GM19455 (cell line): Measurements from ENCODE around the gene HSP90AB1.
A peak's percentile ranks its signal among the peaks of the same experiment; 100 is the strongest.

Source experiments
- ATAC-seq: cut with Tn5 transposase; IDR thresholded peaks from one replicate; pipeline ENCODE4 v1.9.1; 2021; ENCODE audit not compliant: unreplicated experiment

Gene HSP90AB1

GRCh38 chr6:44235269-44235668 lies 11.6 kb upstream of the HSP90AB1 start:
- no peak for ATAC-seq

DNA sequence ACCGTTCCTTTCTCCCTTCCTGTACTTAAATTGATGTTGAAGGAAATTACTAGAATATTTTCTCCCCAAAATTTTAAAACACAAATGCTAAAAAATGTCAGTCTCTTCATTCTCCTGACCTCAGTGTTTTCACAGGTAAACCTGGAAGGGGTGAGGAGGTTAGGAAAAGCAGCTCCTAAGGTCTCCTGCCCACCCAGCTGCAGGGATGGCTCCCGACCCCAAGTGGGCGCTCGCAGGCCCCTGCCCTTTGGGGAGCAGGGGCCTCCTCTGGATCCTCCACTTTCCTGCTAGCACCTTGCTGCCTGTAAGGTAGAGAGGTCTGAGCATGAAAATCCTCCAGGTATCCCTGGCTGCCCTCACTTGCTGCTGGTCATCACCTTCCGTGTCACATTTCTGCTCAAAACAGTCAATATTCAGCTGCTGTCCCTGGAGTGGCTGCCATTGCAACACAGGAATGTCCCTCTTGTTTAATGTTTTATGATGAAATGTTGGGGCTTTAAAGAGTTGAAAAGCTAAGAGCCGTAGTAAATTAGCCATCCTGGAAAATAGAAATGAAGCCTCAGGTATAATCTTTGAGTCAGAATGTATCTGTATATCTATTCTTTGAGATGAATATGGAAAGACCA lies 10.9 kb upstream of the HSP90AB1 start:
- no peak for ATAC-seq

DNA sequence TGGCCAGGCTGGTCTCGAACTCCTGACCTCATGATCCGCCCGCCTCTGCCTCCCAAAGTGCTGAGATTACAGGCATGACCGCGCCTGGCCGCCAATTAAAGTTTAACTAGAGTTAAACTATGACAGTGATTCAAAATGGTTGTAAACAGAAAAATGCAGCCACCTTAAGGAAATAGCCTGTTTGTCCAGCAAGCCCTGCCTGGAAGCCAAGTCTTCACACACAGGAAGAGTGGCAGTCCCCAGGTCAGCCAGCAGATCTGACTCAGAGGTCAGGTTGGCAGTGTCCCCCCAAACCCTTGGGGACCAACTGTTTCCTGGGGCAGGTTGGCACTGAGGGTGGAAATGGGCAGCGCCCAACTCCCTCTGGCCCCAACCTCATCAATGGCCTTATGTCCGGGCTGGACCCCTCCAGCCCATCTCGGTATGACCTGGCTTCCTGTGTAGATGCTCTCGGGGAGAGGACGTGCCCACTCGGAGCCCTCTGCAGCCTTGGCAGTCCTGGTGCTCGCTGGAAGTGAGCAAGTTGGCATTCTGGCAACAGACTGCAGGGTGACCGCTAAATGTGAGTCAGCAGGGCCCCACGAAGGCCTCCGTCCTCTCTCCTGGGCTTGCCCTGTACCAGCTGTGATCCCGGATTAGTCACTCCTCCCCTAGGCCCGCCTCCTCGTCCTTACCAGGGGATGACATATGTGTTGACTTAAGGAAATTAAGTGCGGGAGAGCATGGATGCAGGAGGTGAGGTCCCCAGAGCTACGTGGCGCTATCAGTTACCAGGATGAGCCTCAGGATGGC lies 9.7 kb upstream of the HSP90AB1 start:
- ATAC-seq, result peak; percentile 52

GRCh38 chr6:44237813-44238433 lies 9.0 kb upstream of the HSP90AB1 start:
- peak; percentile 81 for ATAC-seq

GRCh38 chr6:44238687-44239350 lies 8.1 kb upstream of the HSP90AB1 start:
- ATAC-seq, result no peak

GRCh38 chr6:44243345-44243744 lies 3.6 kb upstream of the HSP90AB1 start:
- no peak for ATAC-seq

GRCh38 chr6:44245391-44245911 lies 1.4 kb upstream of the HSP90AB1 start:
- no peak for ATAC-seq

DNA sequence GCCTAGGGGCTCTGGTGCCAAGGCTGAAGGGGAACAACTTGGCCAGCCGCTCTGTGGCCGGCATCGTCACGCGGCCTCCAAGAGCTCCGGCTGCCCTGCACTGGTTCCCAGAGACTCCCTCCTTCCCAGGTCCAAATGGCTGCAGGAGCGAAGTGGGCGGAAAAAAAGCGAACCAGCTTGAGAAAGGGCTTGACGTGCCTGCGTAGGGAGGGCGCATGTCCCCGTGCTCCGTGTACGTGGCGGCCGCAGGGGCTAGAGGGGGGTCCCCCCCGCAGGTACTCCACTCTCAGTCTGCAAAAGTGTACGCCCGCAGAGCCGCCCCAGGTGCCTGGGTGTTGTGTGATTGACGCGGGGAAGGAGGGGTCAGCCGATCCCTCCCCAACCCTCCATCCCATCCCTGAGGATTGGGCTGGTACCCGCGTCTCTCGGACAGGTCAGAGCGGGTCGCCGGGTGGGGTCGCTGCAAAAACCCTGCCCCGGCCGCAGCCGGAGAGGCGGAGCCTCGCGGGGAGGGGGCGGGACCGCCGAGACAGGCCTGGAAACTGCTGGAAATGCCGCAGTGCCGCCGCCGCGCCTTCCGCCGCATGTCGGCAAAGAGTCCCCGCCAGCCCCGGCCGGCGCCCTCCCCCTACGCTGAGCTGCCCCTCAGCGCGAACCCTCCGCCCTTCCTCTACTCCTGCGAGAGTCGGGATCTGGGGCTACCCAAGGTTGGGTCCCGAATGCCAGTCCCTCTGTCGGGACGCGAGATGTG lies 814 bp upstream of the HSP90AB1 start:
- ATAC-seq, result peak; percentile 52

- ATAC-seq, result peak; percentile 28
Observed at GRCh38 chr6:44247338-44248302, 719 bp downstream of the HSP90AB1 start.

DNA sequence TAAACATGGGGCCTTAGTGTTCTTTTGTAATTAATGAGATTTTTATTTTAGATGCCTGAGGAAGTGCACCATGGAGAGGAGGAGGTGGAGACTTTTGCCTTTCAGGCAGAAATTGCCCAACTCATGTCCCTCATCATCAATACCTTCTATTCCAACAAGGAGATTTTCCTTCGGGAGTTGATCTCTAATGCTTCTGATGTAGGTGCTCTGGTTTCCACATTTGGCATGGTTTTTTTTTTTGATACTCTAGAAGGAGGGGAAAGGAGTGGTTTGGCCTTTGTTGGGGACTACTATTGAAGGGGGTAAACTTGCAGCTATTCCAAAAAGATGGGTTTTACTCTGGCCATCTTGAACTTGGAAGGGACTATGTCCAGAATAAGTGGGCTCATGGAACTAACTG lies 1.7 kb downstream of the HSP90AB1 start:
- no peak for ATAC-seq

- ATAC-seq, result no peak
Observed at GRCh38 chr6:44249082-44249748, 2.3 kb downstream of the HSP90AB1 start.

DNA sequence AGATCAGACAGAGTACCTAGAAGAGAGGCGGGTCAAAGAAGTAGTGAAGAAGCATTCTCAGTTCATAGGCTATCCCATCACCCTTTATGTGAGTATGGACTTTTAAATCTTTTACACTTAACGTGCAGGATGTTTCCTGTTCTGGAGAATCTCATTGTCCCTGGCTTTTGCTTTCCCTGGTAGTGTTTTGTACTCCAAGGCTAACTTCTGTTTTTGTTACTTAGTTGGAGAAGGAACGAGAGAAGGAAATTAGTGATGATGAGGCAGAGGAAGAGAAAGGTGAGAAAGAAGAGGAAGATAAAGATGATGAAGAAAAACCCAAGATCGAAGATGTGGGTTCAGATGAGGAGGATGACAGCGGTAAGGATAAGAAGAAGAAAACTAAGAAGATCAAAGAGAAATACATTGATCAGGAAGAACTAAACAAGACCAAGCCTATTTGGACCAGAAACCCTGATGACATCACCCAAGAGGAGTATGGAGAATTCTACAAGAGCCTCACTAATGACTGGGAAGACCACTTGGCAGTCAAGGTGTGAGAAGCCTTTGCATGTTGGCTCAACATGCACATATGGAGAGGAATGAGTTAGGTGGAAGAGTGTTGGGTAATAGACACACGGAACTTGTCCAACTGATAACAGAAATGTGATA lies 3.3 kb downstream of the HSP90AB1 start:
- no peak for ATAC-seq

DNA sequence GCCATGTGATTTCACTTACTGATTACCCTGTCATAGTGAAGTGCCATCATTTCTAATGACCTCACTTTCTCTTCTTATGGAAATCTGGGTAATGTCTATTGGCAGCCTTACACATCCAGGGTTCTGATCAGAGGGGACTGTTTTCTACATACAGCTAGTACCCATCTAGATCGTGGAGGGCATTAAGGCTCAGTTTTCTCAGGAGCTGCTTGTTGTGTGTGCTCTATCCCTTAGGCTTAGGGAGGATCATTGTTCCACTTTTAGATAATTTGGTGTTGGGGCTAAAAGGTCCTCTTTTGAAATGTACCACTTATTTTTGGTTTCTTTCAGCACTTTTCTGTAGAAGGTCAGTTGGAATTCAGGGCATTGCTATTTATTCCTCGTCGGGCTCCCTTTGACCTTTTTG lies 3.8 kb downstream of the HSP90AB1 start:
- ATAC-seq, result no peak

DNA sequence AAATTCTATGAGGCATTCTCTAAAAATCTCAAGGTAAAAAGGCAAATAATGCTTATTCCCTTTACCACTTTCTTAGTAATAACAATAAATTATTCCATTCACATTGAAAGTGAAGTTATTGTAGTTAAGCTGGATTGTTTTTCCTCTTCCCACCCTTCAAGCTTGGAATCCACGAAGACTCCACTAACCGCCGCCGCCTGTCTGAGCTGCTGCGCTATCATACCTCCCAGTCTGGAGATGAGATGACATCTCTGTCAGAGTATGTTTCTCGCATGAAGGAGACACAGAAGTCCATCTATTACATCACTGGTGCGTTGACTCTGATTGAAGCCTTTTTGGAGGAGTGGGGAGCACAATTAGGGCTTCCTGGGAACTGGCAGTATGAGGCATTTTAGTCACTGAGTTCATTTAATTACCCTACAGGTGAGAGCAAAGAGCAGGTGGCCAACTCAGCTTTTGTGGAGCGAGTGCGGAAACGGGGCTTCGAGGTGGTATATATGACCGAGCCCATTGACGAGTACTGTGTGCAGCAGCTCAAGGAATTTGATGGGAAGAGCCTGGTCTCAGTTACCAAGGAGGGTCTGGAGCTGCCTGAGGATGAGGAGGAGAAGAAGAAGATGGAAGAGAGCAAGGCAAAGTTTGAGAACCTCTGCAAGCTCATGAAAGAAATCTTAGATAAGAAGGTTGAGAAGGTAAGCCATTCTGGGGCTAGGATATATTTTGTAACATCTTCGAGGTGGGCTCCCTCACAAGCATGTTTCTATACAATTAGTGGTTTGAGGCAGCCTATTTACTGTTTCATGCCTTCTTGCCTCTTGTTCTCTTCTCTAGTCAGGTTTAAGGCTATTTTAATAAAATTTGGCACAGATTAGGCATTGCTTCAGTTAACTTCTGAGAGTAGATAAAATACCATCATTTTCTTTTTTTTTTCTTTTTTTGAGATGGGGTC lies 4.9 kb downstream of the HSP90AB1 start:
- no peak for ATAC-seq

- no peak for ATAC-seq
Observed at GRCh38 chr6:44253307-44254101, 6.6 kb downstream of the HSP90AB1 start.
